HG03521 (cell line): Measurements from ENCODE around the gene UBE2Q1.

Experiments used
- ATAC-seq: cut with Tn5 transposase; IDR thresholded peaks from one replicate; pipeline ENCODE4 v1.9.1; 2021; ENCODE audit warnings: mild to moderate bottlenecking, moderate library complexity; ENCODE audit not compliant: unreplicated experiment

Gene UBE2Q1

DNA sequence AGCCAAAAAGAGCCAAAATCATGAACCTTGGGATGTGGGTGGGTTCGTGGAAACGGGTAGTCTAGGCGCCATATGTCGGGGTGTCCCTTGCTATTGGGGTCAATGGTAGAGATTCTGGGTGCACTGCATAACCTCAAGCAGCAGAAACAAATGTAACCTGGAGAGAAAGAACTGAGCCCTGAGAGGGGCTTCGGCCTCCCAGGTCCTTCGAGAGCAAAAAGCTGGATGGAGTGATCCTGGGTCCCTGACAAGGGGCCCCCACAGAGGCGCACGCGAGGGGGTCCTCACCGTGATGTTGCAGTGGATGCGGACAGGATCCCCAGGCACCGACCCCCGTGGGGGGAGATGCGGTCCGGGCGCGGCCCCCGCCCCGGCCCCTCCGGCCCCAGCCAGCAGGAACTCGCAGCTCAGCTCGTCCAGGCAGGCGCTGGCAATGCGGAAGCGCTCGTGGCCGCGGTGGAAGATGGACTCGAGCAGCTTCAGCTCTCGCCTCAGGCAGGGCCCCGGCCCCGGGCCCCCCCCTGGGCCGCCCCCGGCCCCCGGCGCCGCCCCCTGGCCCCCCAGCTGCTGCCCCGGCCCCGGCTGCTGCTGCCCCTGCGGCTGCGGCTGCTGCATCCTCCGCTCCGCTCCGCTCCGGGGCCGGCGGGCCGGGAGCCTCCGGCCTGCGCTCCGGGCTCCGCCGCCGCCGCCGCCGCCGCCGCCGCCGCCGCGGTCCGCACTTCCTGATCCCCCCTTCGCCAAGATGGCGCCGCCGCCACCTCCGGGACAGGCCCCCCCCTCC is at the start of gene UBE2Q1:
Gene UBE2Q1 (minus strand): TSS at position 724 of the 781 bp plus-strand sequence. CDS start 109 bp downstream, at position 615.
- peak; percentile 17 for ATAC-seq

DNA sequence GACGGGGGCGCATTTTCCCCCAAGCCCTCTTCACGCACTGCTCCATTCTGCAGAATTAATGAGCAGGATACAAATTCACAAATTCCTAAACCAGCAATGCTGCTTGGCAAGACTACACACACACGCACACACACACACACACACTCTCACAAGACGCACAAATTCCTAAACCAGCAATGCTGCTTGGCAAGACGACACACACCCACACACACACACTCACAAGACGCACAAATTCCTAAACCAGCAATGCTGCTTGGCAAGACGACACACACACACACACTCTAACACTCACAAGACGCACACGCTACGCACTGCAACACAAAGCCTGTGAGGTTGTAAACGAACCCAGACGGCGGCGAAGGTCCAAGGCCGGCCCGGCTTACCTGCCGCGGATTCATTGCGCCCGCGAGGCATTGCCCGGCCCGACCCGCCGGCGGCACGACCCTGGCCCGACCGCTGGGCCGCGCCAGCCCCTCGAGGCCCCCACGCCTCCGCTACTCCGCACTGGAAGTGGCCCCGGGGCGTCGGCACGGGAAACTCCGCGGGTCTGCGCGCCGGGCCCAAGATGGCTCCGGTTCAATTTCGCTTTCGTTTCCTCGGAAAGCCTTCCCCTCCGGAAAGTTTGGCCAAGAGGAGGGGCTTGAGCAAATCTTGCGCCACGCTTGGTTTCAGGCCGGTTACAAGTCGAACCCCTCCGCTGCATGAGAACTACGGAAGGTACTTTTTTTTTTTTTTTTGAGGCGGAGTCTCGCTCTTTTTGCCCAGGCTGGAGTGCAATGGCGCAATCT is 49.3 kb upstream of the UBE2Q1 start, which contains the start of gene ADAR:
Gene ADAR (minus strand): TSS at position 578 of the 788 bp plus-strand sequence. CDS start 180 bp downstream, at position 398.
- ATAC-seq = peak; percentile 72

DNA sequence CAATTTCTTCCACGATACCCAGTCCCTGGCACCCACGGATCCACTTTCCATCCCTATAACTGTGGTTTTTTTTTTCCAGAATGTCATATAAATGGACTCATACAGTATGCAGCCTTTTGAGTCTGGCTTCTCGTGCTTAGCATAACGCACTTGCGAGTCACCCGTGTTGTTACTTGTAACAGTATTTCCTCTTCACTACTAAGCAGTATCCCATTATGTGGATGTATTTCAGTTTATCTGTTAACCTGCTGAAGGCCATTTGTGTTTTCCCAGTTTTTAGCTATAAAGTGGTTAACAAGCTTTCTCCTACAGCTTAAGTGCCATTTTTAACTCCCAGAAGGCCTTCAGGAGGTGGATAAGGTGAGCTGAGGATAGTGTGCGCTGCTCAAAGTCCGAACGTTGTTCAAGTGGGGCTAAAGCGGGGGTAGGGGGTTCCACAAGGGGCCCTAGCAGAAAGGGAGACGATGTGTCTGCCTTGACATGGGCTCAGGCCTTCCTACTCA is 48.7 kb upstream of the UBE2Q1 start:
- ATAC-seq = no peak

DNA sequence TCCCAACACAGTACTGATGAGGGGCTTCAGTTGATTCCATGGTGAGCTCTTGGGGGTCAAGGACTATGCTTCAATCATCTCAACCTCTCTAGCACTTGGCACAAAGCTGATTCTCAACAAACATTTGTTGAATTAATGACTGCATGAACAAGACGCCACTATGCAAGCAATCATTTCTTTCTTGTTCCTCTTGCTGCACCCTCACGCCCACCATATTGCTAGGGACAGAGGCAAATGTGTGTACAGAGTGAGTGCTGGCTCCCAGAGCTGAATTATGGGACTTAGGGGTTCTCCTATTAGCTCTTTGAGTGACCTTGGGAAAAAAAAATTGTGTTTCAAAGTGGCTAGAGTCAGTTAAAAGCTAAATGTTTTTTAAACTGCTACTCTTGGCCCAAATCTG is 47.1 kb upstream of the UBE2Q1 start:
- no peak for ATAC-seq

DNA sequence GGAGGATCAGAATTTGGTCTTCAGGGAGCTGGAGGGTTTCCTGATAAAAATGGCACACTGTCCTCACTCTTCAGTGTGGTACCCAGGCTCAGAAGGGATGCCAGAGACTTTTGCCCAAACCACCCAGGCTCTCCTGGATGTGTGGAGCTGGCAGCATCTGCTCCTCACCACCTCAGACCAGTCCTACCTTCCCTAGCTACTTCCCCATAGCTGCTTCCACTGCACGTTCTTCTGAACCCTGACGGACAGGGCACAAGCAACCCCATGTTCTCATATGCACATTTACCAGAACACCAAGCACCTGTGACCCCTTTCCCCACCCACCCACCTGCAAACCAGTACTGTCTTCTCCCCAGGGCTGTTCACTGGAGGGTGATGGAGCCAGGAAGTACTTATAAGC is 44.9 kb upstream of the UBE2Q1 start:
- ATAC-seq = no peak

DNA sequence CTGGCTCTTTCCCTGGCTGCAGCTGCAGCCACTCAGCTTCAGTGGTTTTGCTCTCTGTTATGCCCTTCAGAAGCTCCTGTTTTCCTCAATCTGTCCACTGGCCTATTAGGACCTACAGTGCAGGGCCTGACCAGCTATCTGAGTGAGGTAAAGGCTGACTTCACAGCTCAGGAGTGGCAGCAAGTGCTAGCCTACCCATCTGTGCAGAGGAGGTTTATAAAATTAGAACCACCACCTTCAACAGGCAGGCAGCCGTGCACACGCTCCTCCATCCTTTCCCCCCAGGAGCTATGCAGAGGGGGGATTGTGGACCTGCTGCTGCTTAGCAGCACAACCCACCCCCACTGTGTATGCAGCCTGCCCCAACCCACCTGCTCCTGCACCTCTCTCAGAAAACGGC is 41.2 kb upstream of the UBE2Q1 start:
- no peak for ATAC-seq

DNA sequence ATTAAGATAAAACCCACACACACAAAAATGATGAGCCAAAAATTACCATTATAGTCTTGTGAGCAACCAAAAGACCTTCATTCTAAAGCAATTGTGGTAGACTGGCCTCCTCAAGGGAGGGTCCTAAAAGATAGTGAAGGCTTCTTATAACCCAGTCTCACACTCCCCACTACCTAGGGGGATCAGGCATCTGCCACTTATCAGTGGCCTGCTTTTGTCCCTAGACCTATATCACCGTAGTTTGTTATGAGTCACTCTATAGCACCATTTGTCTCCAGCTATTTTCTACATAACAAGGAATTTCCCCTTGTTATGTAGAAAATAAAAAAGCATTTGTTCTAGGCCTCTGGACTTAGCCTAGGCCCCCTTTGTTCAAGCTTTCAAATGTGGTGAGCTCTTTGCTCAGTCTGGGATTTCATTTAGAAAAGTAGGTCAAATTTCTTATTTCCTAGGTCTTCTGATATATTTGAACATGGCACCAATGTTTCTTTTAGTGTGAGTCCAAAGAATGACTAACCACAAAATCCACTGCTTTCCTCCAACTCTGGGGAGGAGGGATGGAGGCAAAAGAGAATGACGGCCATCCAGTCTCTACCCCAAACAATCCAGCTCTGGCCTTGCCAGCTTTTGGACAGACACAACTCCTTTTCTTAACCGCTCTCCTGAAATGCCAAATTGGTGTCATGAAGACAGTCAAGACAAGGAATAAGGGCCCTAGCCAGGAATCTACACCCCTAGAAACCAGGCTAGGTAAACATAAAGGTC is 40.6 kb upstream of the UBE2Q1 start:
- ATAC-seq = no peak

DNA sequence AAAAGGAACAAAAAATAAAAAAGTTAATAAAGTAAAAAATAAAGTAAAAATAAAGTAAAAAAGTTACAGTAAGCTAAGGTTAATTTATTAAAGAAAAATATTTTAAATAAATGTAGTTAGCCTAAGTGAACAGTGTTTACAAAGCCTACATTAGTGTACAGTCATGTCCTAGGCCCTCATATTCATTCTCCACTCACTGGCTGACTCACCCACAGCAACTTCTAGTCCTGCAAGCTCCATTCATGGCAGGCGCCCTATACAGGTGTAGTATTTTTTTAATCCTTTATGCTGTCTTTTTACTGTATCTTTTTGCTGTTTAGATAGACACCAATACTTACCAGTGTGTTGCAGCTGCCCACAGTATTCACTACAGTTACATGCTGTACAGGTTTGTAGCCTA is 37.2 kb upstream of the UBE2Q1 start:
- no peak for ATAC-seq

DNA sequence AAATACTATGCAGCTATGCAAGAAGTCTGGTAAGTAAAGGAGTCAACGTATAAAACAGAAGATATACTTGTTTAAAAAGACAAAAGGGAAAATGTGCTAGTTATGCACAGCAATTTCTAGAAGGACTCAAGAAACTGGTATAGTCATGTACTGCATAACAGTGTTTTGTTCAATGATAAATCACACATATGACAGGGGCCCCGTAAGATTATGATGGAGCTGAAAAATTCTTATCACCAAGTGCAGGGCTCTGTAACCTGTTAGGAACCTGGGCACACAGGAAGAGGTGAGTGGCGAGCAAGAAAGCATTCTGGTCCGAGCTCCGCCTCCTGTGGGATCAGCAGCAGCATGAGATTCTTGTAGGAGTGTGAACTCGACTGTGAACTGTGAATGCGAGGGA is 36.3 kb upstream of the UBE2Q1 start:
- ATAC-seq = no peak

DNA sequence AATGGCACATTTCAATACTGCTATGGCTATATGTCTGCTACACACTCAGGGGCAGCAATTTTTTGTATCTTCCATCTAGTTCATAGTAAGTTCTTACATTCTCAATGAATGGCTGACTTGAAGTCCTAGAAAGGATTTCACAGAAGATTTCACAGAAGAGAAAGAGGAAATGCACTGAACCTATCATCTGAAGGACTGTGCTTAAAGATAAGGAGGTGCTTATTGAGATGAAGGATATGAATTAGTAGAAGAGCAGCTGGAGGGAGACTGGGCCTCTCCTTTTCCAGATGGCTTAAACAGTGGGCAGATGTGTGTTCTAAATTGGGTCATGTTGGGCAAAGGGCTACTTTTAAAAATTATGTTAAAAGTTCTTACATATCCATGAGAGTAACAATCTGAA is 34.9 kb upstream of the UBE2Q1 start:
- ATAC-seq = no peak

DNA sequence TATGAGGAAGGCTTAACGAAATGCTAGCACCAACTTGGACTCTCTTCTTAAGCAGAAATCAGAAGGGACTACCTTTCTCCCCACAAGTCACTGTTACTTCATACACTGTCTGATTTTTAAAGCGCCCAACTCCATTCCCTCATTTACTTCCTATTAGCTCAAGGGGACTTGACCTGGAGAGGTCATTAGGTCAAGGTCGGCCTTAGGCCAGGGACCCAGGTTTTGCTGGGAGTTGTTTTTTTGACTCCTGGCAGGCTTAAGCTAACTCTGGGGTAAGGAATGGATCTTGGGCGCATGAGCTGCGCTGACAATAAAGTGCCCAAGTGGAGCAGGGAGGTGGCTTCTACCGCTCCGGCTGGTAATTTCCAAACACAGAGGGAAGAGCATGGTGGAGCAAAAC is 32.7 kb upstream of the UBE2Q1 start:
- no peak for ATAC-seq

DNA sequence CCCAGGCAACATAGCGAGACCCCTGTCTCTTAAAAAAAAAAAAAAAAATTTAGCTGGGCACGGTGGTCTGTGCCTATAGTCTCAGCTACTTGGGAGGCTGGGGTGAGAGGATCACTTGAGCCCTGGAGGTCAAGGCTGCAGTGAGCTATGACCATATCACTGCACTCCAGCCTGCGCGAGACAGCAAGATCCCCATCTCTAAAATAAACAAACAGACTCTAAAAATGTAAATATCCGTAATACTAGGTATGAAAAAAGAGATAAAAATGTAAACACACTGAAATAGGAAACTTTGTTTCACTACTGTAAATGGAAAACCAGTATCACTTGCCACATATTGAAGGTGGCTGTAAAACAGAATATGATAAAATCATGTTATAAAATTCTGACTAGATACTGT is 32.3 kb upstream of the UBE2Q1 start:
- no peak for ATAC-seq

DNA sequence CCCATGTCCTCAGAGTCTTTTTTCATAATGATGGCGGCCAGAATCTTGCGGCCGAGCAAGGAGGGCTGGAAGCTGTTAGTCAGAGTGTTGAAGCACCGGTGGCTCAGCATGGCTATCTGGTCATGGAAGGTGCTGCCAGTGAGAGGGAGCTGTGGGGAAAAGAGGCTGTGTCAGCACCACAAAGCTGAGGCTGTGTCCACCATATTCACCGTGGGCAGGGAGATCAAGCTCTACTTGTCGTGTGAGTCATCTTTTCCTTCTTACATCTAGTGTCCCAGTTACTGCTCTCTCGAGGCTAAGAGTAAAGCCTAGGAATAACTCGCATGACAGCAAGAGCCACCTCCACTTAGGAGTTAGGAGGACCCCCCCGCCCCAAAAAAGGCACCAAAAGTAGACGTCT is 31.3 kb upstream of the UBE2Q1 start:
- ATAC-seq = no peak

DNA sequence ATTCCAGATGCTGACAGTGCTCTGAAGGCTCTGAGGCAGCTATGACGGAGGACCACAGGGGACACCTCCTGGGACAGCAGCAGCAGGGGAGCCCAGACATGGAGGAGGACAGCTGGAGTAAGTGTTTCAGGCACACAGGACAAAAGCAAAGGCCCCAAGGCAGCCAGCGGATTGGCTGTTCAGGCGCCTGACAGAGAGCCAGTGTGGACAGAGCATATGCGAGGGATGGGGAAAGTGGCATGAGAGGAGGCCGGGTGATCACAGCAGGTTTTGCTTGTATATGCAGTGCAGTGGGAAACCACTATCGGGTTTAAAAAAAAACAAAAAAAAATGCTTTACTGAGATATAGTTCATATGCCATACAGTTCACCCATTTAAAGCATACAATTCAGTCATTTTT is 28.2 kb upstream of the UBE2Q1 start:
- ATAC-seq = no peak

DNA sequence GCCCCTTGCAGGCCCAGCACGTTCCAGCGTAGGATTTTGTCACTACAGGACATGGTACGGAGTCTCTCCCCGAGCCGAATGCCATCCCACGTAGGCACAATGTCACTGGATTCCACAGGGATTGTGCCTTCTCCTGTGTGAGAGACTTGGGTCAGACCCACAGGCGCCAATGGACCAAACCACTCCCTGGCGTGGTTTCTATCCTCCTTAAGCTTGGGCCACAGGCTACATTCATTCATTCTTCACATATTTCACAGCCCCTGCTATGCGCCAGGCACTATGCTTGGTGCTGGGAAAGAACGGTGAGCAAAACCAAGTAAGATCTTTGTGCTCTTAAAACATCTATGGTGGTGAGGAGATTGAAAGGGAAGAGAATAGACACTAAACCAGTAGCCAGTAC is 27.8 kb upstream of the UBE2Q1 start:
- ATAC-seq = no peak

DNA sequence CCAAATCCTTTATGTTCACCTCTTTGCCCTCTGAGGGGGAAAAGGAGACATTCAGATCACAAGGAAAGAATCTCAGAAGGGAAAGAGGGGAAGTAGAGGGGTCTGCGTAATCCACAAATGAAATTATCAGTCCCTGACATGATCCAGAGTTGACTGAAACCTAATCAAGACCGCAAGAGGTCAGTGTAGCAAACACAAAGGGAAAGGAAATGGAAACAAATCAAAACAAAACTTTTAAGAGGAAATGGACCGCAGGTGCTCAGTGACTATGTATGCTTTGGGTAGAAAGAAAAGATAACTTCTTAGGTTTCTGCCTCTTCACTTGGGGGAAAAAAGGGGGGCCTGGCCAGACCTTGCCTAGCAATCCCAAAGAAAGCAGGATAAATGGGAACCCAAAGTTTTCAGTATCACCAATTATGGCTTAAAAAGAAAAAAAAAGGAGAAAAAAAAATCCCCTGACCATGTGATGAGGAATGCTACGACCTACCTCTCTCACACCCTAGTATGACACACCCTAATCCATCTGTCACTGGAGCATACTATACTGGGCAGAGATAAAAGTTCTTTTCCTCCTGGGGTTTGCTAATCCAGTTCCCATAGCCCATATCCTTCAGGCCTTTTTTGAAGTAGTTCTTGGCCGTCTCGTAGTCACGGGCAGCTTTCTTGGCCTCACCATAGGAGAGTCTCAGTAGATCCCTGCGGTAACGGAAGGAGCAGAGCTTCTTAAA is 26.0 kb upstream of the UBE2Q1 start:
- no peak for ATAC-seq

DNA sequence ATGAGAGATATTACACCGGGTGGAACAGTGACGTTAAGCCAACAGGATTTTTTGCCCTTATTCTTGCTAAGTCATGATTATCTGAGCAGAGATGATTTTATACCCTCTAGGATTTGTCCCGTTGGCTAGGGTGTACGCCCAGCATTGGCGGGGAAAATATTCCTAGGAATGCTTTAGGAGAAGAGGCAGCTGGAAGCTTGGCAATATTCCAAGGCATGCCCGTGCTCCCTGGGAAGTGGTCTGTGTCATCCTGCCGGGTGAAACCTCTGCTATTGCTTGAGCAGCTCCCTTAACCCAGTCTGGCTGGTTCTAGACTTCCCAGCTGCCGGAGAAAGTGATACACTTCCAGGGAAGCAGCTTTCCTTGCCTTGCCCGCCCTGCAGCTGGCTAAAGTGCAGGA is 25.3 kb upstream of the UBE2Q1 start:
- ATAC-seq = no peak

DNA sequence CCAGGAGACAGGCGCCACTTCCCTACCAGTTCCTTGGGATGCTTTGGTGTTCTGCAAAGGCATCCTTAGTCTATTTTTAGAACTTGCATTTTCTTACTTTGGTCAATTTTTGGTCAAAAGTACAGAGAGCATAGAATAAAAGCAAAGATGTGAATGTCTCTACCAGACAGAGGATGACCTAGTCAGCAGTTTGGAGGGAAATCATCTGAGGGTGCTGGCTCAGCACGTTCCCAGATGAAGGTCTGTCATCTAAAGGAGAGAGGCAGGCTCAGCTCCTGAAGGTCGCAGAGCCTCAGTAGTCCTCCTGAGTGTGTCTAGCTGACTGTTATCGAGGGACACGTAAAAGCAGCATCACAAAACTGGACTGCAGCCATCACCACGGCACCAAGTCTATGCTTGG is 24.4 kb upstream of the UBE2Q1 start:
- no peak for ATAC-seq

DNA sequence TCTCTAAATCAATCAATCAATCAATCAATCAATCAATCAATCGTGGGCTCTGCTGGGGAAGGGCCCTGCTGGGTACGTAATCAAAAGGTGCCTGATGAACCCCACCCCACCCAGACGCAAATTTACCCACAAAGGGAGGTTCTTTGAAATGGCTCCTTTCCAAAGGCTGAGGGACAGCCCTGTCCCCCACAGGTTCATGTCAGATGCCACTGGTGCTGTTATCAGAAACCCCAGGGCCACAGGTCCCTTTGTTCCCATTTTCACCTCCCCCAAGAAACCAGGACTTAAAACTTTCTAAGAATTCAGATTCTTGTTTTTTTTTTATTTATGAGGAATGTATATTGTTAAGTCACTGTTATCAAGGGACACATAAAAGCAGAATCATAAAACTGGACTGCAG is 23.3 kb upstream of the UBE2Q1 start:
- ATAC-seq = no peak

DNA sequence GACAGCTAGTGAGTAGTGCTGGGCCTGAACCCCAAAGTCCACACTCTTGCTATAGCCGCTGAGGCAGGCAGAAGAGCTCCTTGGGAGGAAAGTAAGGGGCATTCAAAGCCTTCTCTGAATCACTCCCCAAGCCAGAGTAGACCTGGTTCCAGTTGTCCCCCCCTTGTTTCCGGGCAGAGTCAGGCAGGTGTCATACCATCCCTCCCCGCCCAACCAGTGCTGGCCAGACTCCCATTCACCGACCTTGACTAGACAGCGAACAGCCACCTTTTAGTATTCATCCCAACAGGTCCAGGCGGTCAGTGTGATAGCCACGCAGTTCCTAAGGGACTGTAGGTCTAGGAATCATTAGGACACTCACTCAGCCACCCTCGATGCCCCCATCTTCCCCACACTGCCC is 20.9 kb upstream of the UBE2Q1 start:
- no peak for ATAC-seq

DNA sequence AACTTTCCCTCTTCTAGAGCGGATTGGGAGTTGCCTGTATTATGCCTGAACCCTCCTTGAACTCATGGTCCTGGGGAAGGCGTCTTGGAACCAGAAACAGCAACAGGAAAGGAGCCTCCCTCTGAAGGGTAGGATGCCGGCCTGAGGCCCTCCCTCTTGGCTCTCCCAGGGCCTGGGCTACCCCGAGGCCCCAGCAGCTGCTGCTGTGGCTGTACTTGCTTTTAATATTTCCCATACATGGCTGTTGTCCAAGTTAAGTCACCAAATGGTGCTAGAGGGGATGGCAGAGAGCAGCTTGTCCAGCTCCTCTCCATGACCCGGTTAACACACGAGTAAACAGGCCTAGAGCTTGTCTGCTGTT is 19.6 kb upstream of the UBE2Q1 start:
- no peak for ATAC-seq
